ENCODE results near the gene VDAC1.

DNA sequence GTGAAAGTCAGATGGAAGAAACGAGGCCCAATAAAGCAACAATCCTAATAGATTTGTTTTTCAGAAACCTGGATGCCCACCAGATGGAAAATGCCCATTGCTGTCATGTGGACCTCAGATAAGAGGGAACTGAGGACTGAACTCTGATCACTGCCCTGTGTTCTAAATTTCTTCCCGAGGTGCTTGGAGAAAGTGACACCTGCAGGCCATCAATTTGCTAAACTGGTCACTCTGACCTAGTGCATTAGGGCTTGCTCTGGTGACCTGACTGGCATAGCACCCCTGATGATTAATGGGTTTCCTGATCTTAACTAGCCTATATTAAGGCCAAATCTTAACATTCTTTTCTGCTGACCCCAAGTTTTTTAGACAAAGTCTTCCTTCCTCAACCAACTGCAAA lies 32.4 kb upstream of the VDAC1 start:
- TF ChIP-seq, protein P1, sequence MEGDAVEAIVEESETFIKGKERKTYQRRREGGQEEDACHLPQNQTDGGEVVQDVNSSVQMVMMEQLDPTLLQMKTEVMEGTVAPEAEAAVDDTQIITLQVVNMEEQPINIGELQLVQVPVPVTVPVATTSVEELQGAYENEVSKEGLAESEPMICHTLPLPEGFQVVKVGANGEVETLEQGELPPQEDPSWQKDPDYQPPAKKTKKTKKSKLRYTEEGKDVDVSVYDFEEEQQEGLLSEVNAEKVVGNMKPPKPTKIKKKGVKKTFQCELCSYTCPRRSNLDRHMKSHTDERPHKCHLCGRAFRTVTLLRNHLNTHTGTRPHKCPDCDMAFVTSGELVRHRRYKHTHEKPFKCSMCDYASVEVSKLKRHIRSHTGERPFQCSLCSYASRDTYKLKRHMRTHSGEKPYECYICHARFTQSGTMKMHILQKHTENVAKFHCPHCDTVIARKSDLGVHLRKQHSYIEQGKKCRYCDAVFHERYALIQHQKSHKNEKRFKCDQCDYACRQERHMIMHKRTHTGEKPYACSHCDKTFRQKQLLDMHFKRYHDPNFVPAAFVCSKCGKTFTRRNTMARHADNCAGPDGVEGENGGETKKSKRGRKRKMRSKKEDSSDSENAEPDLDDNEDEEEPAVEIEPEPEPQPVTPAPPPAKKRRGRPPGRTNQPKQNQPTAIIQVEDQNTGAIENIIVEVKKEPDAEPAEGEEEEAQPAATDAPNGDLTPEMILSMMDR (IDR thresholded peaks at IDR 0.05; ENCODE audit: insufficient read depth, low read length) = no peak
- TF ChIP-seq POLR2AphosphoS5 (IDR thresholded peaks at IDR 0.05; ENCODE audit: low read depth) (no peak), GABPA (IDR thresholded peaks at IDR 0.05; ENCODE audit: low read depth) (no peak), SPI1 (IDR thresholded peaks at IDR 0.05; ENCODE audit: borderline replicate concordance, low read depth) (no peak)
- TF ChIP-seq, protein P2, sequence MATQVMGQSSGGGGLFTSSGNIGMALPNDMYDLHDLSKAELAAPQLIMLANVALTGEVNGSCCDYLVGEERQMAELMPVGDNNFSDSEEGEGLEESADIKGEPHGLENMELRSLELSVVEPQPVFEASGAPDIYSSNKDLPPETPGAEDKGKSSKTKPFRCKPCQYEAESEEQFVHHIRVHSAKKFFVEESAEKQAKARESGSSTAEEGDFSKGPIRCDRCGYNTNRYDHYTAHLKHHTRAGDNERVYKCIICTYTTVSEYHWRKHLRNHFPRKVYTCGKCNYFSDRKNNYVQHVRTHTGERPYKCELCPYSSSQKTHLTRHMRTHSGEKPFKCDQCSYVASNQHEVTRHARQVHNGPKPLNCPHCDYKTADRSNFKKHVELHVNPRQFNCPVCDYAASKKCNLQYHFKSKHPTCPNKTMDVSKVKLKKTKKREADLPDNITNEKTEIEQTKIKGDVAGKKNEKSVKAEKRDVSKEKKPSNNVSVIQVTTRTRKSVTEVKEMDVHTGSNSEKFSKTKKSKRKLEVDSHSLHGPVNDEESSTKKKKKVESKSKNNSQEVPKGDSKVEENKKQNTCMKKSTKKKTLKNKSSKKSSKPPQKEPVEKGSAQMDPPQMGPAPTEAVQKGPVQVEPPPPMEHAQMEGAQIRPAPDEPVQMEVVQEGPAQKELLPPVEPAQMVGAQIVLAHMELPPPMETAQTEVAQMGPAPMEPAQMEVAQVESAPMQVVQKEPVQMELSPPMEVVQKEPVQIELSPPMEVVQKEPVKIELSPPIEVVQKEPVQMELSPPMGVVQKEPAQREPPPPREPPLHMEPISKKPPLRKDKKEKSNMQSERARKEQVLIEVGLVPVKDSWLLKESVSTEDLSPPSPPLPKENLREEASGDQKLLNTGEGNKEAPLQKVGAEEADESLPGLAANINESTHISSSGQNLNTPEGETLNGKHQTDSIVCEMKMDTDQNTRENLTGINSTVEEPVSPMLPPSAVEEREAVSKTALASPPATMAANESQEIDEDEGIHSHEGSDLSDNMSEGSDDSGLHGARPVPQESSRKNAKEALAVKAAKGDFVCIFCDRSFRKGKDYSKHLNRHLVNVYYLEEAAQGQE (IDR thresholded peaks at IDR 0.05; ENCODE audit: insufficient replicate concordance, low read depth) = no peak

Data from HL-60 (cell line).